ENCODE results near the gene PLD5. TPM values are rescaled to one million over a fixed set of nuclear protein-coding genes. Genes with fewer than 3 reads are reported as not detected.

The PLD5 gene
- total RNA-seq, 2 experiments from 2014 or later = not detected

GRCh38 chr1:242525769-242526168, 1.3 kb upstream of the PLD5 start:
- ChIA-PET POLR2A (no interaction called here), CTCF (no interaction called here)
- peaks cover 46% of the 10 kb centered on the region for H3K27me3 Mint-ChIP-seq
- H3K9me3 Mint-ChIP-seq = no peaks in the 10 kb centered on the region
- H3K36me3 Mint-ChIP-seq (ENCODE audit: low read depth) = no peaks in the 10 kb centered on the region
- no peak overlapping the region for H3K27ac Mint-ChIP-seq
- no peak overlapping the region for H3K4me3 Mint-ChIP-seq
- H3K4me1 Mint-ChIP-seq = peaks cover 10% of the 10 kb centered on the region
- DNase-seq = no peak

GRCh38 chr1:242525360-242525722, 844 bp upstream of the PLD5 start:
- CTCF ChIA-PET = no interaction called here
- H3K27me3 Mint-ChIP-seq = peaks cover 49% of the 10 kb centered on the region
- peaks cover 10% of the 10 kb centered on the region for H3K4me1 Mint-ChIP-seq
- H3K36me3 Mint-ChIP-seq (ENCODE audit: low read depth) = no peaks in the 10 kb centered on the region
- POLR2A ChIA-PET = no interaction called here
- H3K4me3 Mint-ChIP-seq = peak overlapping the region; percentile 44
- DNase-seq = no peak
- no peaks in the 10 kb centered on the region for H3K9me3 Mint-ChIP-seq
- H3K27ac Mint-ChIP-seq = no peak overlapping the region

GRCh38 chr1:242523719-242524570, 552 bp downstream of the PLD5 start:
- no peaks in the 10 kb centered on the region for H3K9me3 Mint-ChIP-seq
- H3K4me1 Mint-ChIP-seq = peaks cover 10% of the 10 kb centered on the region
- H3K27me3 Mint-ChIP-seq = peaks cover 49% of the 10 kb centered on the region
- POLR2A ChIA-PET = no interaction called here
- no peaks in the 10 kb centered on the region for H3K36me3 Mint-ChIP-seq (ENCODE audit: low read depth)
- CTCF ChIA-PET = no interaction called here
- no peak for DNase-seq
- peak overlapping the region; percentile 32 for H3K4me3 Mint-ChIP-seq
- H3K27ac Mint-ChIP-seq = no peak overlapping the region

GRCh38 chr1:242522996-242523718, 1.3 kb downstream of the PLD5 start:
- ChIA-PET CTCF (no interaction called here), POLR2A (no interaction called here)
- Mint-ChIP-seq H3K4me1 (peaks cover 10% of the 10 kb centered on the region), H3K4me3 (peak overlapping the region; percentile 32), H3K36me3 (ENCODE audit: low read depth) (no peaks in the 10 kb centered on the region), H3K27ac (no peak overlapping the region), H3K9me3 (no peaks in the 10 kb centered on the region), H3K27me3 (peaks cover 48% of the 10 kb centered on the region)
- DNase-seq = no peak

GRCh38 chr1:242522304-242522945, 2.1 kb downstream of the PLD5 start:
- Mint-ChIP-seq H3K36me3 (ENCODE audit: low read depth) (no peaks in the 10 kb centered on the region), H3K27me3 (peaks cover 52% of the 10 kb centered on the region), H3K4me1 (peaks cover 10% of the 10 kb centered on the region), H3K27ac (no peak overlapping the region), H3K4me3 (no peak overlapping the region), H3K9me3 (no peaks in the 10 kb centered on the region)
- no peak for DNase-seq
- CTCF ChIA-PET = no interaction called here
- POLR2A ChIA-PET = no interaction called here

GRCh38 chr1:242515555-242515954, 8.9 kb downstream of the PLD5 start:
- Mint-ChIP-seq H3K4me3 (no peak overlapping the region), H3K36me3 (ENCODE audit: low read depth) (no peaks in the 10 kb centered on the region), H3K27ac (no peak overlapping the region), H3K4me1 (no peaks in the 10 kb centered on the region), H3K27me3 (peaks cover 6% of the 10 kb centered on the region), H3K9me3 (no peaks in the 10 kb centered on the region)
- ChIA-PET CTCF (no interaction called here), POLR2A (no interaction called here)
- no peak for DNase-seq

GRCh38 chr1:242506724-242507123, 17.8 kb downstream of the PLD5 start:
- H3K4me1 Mint-ChIP-seq = no peaks in the 10 kb centered on the region
- no peak for DNase-seq
- H3K4me3 Mint-ChIP-seq = no peak overlapping the region
- POLR2A ChIA-PET = no interaction called here
- no peaks in the 10 kb centered on the region for H3K36me3 Mint-ChIP-seq (ENCODE audit: low read depth)
- no peak overlapping the region for H3K27ac Mint-ChIP-seq
- no peaks in the 10 kb centered on the region for H3K9me3 Mint-ChIP-seq
- no peaks in the 10 kb centered on the region for H3K27me3 Mint-ChIP-seq
- CTCF ChIA-PET = no interaction called here

- no peak for DNase-seq
- Mint-ChIP-seq H3K4me1 (no peaks in the 10 kb centered on the region), H3K9me3 (peaks cover 3% of the 10 kb centered on the region), H3K36me3 (ENCODE audit: low read depth) (no peaks in the 10 kb centered on the region), H3K4me3 (no peak overlapping the region), H3K27me3 (no peaks in the 10 kb centered on the region), H3K27ac (no peak overlapping the region)
- ChIA-PET CTCF (no interaction called here), POLR2A (no interaction called here)
Measured at GRCh38 chr1:242489545-242489944, 35.0 kb downstream of the PLD5 start.

- H3K27ac Mint-ChIP-seq = no peak overlapping the region
- no peak for DNase-seq
- ChIA-PET CTCF (interaction anchor here (0.6 kb wide), 1 partner anchor 1847 kb away, joined by 4 read pairs; no protein-coding TSS in a partner anchor), POLR2A (no interaction called here)
- H3K4me1 Mint-ChIP-seq = no peaks in the 10 kb centered on the region
- no peaks in the 10 kb centered on the region for H3K9me3 Mint-ChIP-seq
- H3K36me3 Mint-ChIP-seq (ENCODE audit: low read depth) = no peaks in the 10 kb centered on the region
- no peaks in the 10 kb centered on the region for H3K27me3 Mint-ChIP-seq
- H3K4me3 Mint-ChIP-seq = no peak overlapping the region
Measured at GRCh38 chr1:242477944-242478343, 46.6 kb downstream of the PLD5 start.

GRCh38 chr1:242470774-242471173, 53.7 kb downstream of the PLD5 start:
- H3K27me3 Mint-ChIP-seq = no peaks in the 10 kb centered on the region
- no peak for DNase-seq
- no peaks in the 10 kb centered on the region for H3K9me3 Mint-ChIP-seq
- H3K36me3 Mint-ChIP-seq (ENCODE audit: low read depth) = no peaks in the 10 kb centered on the region
- ChIA-PET CTCF (no interaction called here), POLR2A (no interaction called here)
- H3K27ac Mint-ChIP-seq = no peak overlapping the region
- H3K4me3 Mint-ChIP-seq = no peak overlapping the region
- H3K4me1 Mint-ChIP-seq = no peaks in the 10 kb centered on the region

GRCh38 chr1:242468784-242469183, 55.7 kb downstream of the PLD5 start:
- H3K4me3 Mint-ChIP-seq = no peak overlapping the region
- H3K9me3 Mint-ChIP-seq = no peaks in the 10 kb centered on the region

GRCh38 chr1:242467556-242468145, 56.8 kb downstream of the PLD5 start:
- H3K9me3 Mint-ChIP-seq = no peaks in the 10 kb centered on the region
- H3K36me3 Mint-ChIP-seq (ENCODE audit: low read depth) = no peaks in the 10 kb centered on the region
- no peak overlapping the region for H3K4me3 Mint-ChIP-seq
- H3K4me1 Mint-ChIP-seq = no peaks in the 10 kb centered on the region
- POLR2A ChIA-PET = no interaction called here
- no peak for DNase-seq
- CTCF ChIA-PET = interaction anchor here (1.5 kb wide), 1 partner anchor 28 kb away, joined by 3 read pairs; no protein-coding TSS in a partner anchor
- no peak overlapping the region for H3K27ac Mint-ChIP-seq
- H3K27me3 Mint-ChIP-seq = no peaks in the 10 kb centered on the region

More at GRCh38 chr1:242468784-242469183, 55.7 kb downstream of the PLD5 start:
- Mint-ChIP-seq H3K27ac (no peak overlapping the region), H3K27me3 (no peaks in the 10 kb centered on the region), H3K4me1 (no peaks in the 10 kb centered on the region), H3K36me3 (ENCODE audit: low read depth) (no peaks in the 10 kb centered on the region)
- no peak for DNase-seq
- ChIA-PET CTCF (interaction anchor here (1.5 kb wide), 1 partner anchor 29 kb away, joined by 3 read pairs; no protein-coding TSS in a partner anchor), POLR2A (no interaction called here)

GRCh38 chr1:242462867-242463266, 61.6 kb downstream of the PLD5 start:
- H3K27me3 Mint-ChIP-seq = no peaks in the 10 kb centered on the region

More at GRCh38 chr1:242462867-242463266, 61.6 kb downstream of the PLD5 start:
- Mint-ChIP-seq H3K4me3 (no peak overlapping the region), H3K4me1 (no peaks in the 10 kb centered on the region), H3K27ac (no peak overlapping the region), H3K36me3 (ENCODE audit: low read depth) (no peaks in the 10 kb centered on the region), H3K9me3 (no peaks in the 10 kb centered on the region)
- ChIA-PET POLR2A (no interaction called here), CTCF (no interaction called here)
- no peak for DNase-seq

All from activated CD4-positive, alpha-beta T cell treated with anti-CD3 and anti-CD28 coated beads, Interleukin-2, amount 10 ng/mL, durations not matched to agents 7 days and 5 days (primary cell).